GM21360 (cell line): Measurements from ENCODE around the gene NNMT.

Source experiments
- ATAC-seq: cut with Tn5 transposase; IDR thresholded peaks from one replicate; pipeline ENCODE4 v1.9.1; 2021; ENCODE audit warnings: mild to moderate bottlenecking, moderate library complexity; ENCODE audit not compliant: unreplicated experiment

NNMT gene

DNA sequence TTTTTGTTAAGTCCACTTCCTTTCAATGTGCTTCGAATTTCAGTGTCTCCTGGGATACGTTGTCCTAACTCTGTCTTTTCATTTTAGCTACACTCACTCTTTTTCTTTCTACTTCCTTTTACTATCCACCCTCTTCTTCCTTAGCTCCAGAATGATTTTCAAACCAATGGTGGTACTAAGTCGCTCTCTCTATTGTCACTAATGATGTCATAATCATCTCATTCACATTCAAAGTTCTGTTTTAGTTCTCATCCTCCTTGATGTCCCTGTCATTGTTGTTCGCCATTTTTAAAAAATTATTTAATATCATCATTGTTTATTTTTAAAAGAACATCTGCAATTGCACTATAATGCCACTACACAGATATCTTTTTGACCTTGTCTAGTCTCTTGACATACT is 47.3 kb downstream of the NNMT start:
- ATAC-seq: no peak

DNA sequence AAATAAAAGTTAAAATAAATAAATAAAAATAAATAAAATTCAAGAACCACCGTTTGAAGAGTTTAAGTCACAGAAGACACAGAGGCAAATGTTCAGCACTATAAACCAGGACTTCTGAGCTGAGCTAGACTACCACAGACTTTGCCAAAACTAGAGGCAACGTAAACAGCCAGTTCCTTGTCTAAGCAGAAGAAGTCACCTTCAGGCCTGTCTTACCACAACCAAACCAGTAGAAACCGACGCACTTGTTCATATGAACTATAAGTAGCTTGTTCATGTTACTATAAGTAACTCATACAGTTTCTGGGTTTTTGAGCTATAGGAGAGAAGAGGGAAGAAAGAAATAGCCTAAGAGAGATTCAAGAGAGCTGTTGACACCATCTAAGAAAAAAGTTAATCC is 48.3 kb downstream of the NNMT start:
- no peak for ATAC-seq

DNA sequence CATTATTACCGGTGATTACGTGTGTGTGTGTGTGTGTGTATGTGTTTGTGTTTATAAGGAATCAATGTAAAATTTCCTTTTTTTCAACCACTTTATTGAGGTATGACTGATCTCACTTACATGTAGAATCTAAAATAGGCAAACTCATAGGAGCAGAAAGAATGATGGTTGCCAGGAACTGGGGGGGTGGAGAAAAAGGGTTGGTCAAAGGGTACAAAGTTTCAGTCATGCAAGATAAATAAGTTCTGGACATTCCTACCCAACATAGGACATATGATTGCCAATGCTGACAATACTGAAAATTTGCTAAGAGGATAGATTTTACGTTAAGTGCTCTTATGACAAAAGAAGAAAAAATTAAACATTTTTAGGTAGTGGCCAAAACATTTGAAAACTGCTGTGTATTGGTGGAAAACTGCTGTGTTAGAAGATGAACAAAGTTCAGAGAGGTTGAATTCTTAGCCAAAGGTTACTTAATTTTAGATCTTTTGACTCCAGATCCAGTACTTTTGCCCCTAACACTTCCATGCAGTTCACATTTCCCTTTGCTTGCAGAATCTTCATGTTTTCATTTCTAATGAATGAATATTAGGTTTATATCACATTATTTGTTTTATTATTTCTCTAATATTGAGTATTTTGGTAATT is 49.5 kb downstream of the NNMT start:
- no peak for ATAC-seq

DNA sequence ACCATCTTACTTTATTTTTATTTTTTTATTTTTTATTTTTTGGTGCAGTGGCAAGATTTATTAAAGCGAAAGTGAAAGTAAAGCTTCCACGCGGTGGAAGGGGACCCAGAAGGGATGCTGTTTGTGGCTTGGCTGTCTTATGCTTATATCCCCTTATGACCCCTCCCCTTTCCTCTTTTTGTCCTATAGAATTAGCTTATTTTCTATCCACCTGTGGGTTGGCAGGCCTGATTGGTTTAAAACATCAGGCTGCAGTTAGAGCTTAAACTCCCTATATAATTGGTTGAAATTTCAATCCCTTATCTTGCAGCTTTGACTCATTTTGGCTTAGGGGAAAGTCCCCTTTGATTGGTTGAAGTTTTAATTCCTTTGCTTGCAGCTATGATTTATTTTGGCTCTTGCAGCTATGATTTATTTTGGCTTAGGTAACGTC is 50.5 kb downstream of the NNMT start:
- no peak for ATAC-seq

DNA sequence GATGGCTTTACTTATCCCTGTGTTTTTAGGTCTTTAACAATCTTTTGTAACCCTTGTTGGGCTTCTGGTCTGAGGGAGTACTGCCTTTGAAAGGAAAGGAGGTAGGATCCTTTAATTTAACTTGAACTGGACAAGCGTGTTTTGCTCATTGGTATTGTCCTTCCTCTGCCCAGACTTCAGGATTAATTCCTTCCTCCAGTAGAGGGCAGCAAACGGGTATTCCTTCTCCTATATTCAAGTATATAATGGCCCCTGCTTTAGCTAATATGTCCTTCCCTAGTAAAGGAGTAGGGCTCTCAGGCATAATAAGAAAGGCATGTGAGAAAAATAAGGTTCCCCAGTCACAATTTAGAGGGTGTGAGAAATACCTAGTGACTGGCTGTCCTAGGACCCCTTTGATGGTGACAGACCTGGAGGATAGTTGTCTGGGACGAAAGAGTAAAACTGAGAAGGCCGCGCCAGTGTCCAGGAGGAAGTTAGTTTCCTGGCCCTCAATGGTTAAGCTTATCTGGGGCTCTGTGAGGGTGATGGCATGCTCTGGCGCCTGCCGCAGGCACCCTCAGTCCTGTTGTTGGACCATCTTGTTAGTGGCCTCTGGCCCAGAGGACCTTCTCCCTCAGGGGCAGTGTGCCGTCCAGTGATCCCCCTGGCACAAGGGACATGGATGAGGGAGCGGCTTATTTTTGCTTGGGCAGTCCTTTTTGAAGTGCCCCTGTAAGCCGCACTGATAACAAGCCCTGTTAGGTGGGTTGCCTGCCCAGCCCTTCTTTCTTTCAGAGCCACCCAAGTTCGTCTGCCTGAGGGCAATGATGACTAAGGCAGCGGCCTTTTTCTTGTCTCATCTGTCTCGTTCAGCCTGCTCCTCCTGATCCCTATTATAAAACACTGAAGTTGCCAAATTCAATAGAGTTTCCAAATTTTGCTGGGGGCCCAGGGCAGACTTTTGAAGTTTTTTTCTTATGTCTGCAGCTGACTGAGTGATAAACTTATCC is 52.3 kb downstream of the NNMT start:
- ATAC-seq: no peak

DNA sequence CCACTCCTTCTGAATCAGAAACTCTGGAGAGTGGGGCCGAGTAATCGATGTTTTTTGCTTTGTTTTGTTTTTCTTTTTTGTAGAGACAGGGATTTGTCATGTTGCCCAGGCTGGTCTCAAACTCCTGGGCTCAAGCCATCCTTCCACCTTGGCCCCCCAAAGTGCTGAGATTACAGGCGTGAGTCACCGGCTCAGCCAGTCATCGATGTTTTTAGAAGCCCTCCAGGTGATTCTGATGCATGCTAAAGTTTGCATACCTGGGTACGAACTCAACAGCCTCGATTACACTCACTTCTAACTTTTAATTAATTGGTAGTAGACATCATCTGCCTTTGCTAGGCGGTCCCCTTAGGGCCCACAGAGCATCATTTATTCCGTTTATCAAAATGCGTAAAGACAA is 53.8 kb downstream of the NNMT start:
- ATAC-seq: no peak

DNA sequence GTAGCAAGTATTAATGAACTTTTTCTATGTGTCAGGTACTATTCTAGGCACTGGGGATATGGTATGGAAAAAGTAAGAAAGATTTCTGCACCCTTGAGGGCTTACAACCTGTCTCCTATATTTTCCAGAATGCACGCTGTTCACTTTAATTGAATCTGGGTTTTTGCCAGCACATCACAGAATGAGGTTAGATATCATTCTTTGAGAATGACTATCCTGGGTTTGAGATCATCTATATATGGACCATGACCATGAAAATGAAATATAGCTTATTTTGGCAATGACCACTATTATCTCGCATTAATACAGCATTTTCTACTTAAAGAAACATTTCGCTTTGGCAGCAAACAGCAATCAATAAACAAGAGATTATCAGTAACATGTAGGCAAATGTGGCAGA is 57.2 kb downstream of the NNMT start:
- no peak for ATAC-seq

DNA sequence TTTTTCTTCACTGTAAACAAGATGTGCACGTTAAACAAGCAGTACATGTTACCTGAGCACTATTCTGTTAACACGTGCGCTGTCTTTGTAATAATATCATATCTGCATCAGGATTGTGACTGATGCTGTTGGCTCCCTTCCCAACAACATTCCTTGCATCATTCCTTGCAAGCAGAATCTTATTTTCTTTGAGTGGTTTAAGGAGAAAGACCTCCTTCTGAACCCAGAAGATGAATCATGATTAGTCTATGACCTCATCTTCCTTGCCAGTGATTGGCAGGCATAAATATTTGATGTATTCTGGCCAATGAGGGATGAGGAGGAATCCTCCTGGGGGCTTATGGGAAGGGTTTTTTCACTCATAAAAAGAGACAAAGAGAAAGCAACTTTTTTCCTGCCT is 57.9 kb downstream of the NNMT start:
- no peak for ATAC-seq

DNA sequence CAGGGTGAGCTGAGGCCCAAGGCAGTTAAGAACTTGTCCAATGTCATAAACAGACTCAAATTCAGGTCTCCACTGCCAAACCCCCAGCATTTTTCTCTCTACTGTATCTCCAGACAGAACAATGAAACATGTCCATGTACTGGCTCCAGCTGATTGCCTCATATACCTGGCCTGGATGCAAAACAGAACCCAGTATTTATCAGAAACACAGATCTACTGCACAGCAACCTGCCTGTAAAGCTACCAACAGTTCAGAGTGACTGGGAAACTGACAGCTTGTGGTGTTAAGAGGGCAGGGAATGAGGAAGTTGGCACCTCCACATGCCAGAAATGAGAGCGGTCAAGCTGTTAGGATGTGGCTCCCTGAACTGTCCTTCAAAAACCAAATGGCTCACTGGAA is 62.5 kb downstream of the NNMT start:
- ATAC-seq: no peak

DNA sequence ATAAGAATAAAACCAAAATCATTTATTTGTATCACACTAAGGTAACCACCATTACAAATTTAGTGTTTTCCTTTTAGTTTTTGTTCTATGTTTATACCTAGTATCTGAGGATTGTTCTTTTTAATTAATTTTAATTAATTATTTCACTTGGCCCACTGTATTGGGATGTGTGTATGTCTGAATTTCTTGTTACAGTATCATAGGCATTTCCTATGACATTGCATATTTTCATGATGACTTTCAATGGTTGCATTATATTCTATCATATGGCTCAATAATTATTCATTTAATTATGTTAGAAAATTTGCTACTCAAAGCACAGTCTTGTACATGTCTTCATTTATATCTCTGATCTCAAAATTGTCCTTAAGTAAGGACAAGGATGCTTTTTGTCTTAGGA is 63.1 kb downstream of the NNMT start:
- no peak for ATAC-seq

DNA sequence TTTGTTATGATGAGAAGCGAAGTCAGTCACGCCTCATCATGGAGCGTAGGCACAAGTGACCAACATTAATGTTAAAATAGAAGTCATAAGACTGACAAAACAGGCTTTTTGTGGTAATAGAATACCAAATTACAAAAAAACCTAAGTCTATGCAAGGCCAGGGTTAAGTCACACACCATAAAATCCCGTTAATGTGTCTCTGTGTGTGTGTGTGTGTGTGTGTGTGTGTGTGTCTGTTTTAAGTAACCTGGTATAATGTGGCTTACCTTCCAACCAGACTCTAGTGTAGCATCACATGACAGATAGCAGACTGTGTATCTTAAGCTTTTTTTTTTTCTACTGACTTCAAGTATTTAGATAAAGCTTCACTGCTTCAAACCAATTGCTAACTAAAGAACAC is 66.1 kb downstream of the NNMT start:
- ATAC-seq: no peak

DNA sequence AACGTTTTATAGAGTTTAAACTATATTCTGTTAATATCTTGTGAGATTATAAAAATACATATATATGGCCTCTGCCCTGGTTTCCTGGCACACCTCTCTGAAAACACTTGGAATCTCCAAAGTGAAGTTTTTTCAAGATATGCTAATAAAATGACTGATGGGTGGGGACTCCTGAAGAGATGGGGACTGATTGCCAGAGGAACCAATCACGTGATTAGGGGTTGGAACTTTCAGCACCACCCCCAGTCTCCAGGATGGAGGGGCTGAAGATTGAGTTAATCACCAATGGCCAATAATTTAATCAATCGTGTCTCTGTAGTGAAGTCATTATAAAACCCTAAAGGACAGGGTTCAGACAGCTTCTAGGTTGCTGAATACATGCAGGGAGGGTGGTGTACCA is 66.8 kb downstream of the NNMT start:
- no peak for ATAC-seq
